Body of pancreas (tissue), 4 donors: Measurements from ENCODE around the gene TGFBI.

ENCODE experiments used
- CTCF ChIP-seq, 7 experiments: fragments of 450-650 bp in 4 of 7; fragments of 200-600 bp in 3 of 7; sonication (generic) in 3 of 7; IDR thresholded peaks; one replicate each; pipeline ENCODE4 v1.5.1; 2016 to 2019; ENCODE audit warnings: antibody characterized with exemption in 7 of 7
- POLR2A ChIP-seq, 3 donors: fragments of 450-650 bp; IDR thresholded peaks; one replicate each; pipeline ENCODE4 v1.6.1; 2016; ENCODE audit warnings: antibody characterized with exemption in 3 of 3, mild to moderate bottlenecking in 2 of 3

- TF ChIP-seq CTCF (IDR thresholded peaks at IDR 0.05) (no peak), POLR2A (IDR thresholded peaks at IDR 0.05) (no peak)
Observed at GRCh38 chr5:136090319-136090718, 61.5 kb downstream of the TGFBI start.
